SH-SY5Y (cell line): ENCODE data around the gene CDH4.

ENCODE experiments used
- GATA2 ChIP-seq: IDR thresholded peaks from 2 replicates; pipeline ENCODE4 v1.6.1; 2011; ENCODE audit warnings: mild to moderate bottlenecking, low read depth, low read length
- GATA3 ChIP-seq: IDR thresholded peaks from 2 replicates; pipeline ENCODE4 v1.6.1; 2011; ENCODE audit warnings: low read depth, mild to moderate bottlenecking, low read length, moderate library complexity

DNA sequence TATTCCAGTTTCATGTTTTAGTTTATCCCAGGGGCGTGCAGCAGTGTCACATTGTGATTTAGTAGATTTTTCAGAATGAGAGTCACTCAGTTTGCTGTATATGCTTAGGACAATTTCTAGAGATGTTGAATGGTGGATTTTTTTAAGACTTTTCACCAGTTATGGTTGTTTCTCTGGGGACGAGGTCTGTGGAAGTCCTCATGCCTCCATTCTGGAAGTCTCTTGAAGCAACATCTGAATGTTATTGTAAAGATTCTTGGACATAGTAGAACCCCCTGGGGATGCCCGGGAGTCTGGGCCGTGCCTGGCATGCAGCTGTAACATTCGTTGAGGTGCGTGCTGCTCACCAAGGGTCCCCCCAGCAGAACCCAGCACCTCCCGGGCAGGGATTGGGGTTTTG is 341.5 kb downstream of the CDH4 start:
- no peak for TF ChIP-seq GATA2
- TF ChIP-seq GATA3: no peak
